OCI-LY7 (cell line): ENCODE measurements around the gene RNF212. TPM values are rescaled to one million over a fixed set of nuclear protein-coding genes. Genes with fewer than 3 reads are reported as not detected.
A peak's percentile ranks its signal among the peaks of the same experiment; 100 is the strongest.

ENCODE experiments used
- BruUV-seq: library from RNA; stranded (reverse); fragments of 400-500 nt; replicated peaks from 2 replicates; lab custom pipeline; 2021; lab: Mats Ljungman, UMichigan
- CTCF ChIA-PET: fragments of 300-600 bp; sonication (Branson Sonifier 250); formaldehyde crosslinking; loops from one replicate; lab custom pipeline; 2022; ENCODE audit warnings: antibody characterized with exemption; ENCODE audit not compliant: unreplicated experiment; lab: Charles Lee
- POLR2A ChIA-PET: fragments of 300-600 bp; sonication (Branson Sonifier 250); formaldehyde crosslinking; loops from one replicate; lab custom pipeline; 2022; ENCODE audit warnings: antibody characterized with exemption; lab: Charles Lee
- DNase-seq: peaks from one replicate; pipeline ENCODE4 v3.0.0-alpha.2; 2015; ENCODE audit warnings: low spot score
- H2AFZ ChIP-seq: fragments of 200-600 bp; sonication (generic), shearing (Covaris generic); 2 replicates; pipeline ENCODE4 v1.6.1; 2014; ENCODE audit warnings: mild to moderate bottlenecking, antibody characterized with exemption, low read length, moderate library complexity
- H3K27ac ChIP-seq: fragments of 200-600 bp; sonication (generic); 2 replicates; pipeline ENCODE4 v1.5.1; 2014; ENCODE audit warnings: mixed run types, low read depth, mild to moderate bottlenecking, moderate library complexity, low read length, inconsistent platforms; ENCODE audit not compliant: poor library complexity, severe bottlenecking
- H3K36me3 ChIP-seq: fragments of 200-600 bp; sonication (generic); 2 replicates; pipeline ENCODE4 v1.6.1; 2014; ENCODE audit warnings: mild to moderate bottlenecking, antibody characterized with exemption, low read length, moderate library complexity, mixed read lengths; ENCODE audit not compliant: insufficient read depth
- H3K4me1 ChIP-seq: fragments of 200-600 bp; sonication (generic); 2 replicates; pipeline ENCODE4 v1.5.1; 2014; ENCODE audit warnings: mild to moderate bottlenecking, low read length; ENCODE audit not compliant: insufficient read depth, poor library complexity, severe bottlenecking
- H3K4me2 ChIP-seq: fragments of 200-600 bp; sonication (generic); 2 replicates; pipeline ENCODE4 v1.6.1; 2014; ENCODE audit warnings: mild to moderate bottlenecking, low read length
- H3K4me3 ChIP-seq: fragments of 200-600 bp; sonication (generic); 2 replicates; pipeline ENCODE4 v1.5.1; 2014; ENCODE audit warnings: mild to moderate bottlenecking, low read depth, low read length; ENCODE audit not compliant: poor library complexity, severe bottlenecking
- H3K79me2 ChIP-seq: fragments of 200-600 bp; sonication (generic); 2 replicates; pipeline ENCODE4 v1.6.1; 2016; ENCODE audit warnings: low read depth, mild to moderate bottlenecking, low read length, moderate library complexity, mixed read lengths; ENCODE audit not compliant: insufficient read depth
- H3K9me2 ChIP-seq: fragments of 200-600 bp; sonication (generic); 2 replicates; pipeline ENCODE4 v1.6.1; 2016; ENCODE audit warnings: mild to moderate bottlenecking, low read length, mixed read lengths; ENCODE audit not compliant: insufficient read depth
- H3K9me3 ChIP-seq: fragments of 200-600 bp; sonication (generic); 2 replicates; pipeline ENCODE4 v1.6.1; 2014; ENCODE audit warnings: mild to moderate bottlenecking, mixed run types, low read length, mixed read lengths
- H4K20me1 ChIP-seq: fragments of 200-600 bp; sonication (generic); 2 replicates; pipeline ENCODE4 v1.6.1; 2014; ENCODE audit warnings: mild to moderate bottlenecking, antibody characterized with exemption, low read length, moderate library complexity, mixed read lengths; ENCODE audit not compliant: insufficient read depth
- EZH2phosphoT487 ChIP-seq: fragments of 200-600 bp; sonication (generic); IDR thresholded peaks from 2 replicates; pipeline ENCODE4 v1.6.1; 2018; ENCODE audit warnings: low read depth, borderline replicate concordance, mild to moderate bottlenecking, mixed run types, antibody characterized with exemption, low read length, moderate library complexity, mixed read lengths
- intact Hi-C: fragments of 100-400 bp; cut with micrococcal nuclease; formaldehyde crosslinking; loops from one replicate; pipeline ENCODE4 v1.10.0; 2022; ENCODE audit not compliant: unreplicated experiment
- total RNA-seq, 2 experiments: library from RNA; depleted of rRNA in 1 of 2; stranded (reverse); fragments of >200 nt in 1 of 2; shearing (Covaris generic) in 1 of 2; gene quantifications; 2 replicates each; pipeline ENCODE4 v1.2.3, GENCODE V29; 2014 to 2022
- TF ChIP-seq, protein P1 (sequence below): fragments of 200-600 bp; sonication (generic); conservative IDR thresholded peaks from 2 replicates; pipeline ENCODE4 v1.5.1; 2014; ENCODE audit warnings: mild to moderate bottlenecking, antibody characterized with exemption, low read length, moderate library complexity, mixed read lengths

Gene RNF212
- total RNA-seq, 2 experiments from 2014 or later, result not detected

DNA sequence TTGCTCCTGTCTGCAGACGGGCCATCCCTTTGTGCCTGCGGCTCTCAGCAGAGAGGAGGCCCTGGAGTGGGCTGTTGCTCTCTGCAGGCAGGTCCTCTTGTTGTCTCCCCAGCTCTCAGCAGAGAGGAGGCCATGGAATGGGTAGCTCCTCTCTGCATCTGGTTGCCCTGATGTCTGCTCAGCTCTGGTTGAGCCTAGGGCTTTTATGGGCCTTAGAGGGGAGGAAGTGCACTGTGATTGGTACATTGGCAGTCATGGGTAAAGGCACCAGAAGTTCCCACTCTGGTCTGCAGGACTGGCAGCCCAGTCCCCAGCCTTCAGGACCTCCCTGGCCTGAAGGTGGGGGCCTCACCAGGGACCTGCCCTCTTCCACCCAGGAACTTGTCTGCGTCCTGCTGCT lies 37.5 kb upstream of the RNF212 start:
- Histone ChIP-seq H3K4me1 (peaks cover 18% of the 10 kb centered on the region), H3K4me2 (no peak overlapping the region), H4K20me1 (no peaks in the 10 kb centered on the region), H2AFZ (no peak overlapping the region), H3K79me2 (no peaks in the 10 kb centered on the region), H3K27ac (no peak overlapping the region), H3K36me3 (no peaks in the 10 kb centered on the region), H3K4me3 (no peak overlapping the region), H3K9me3 (peaks cover 7% of the 10 kb centered on the region; the same call in 1 of the 2 replicates), H3K9me2 (no peaks in the 10 kb centered on the region)
- intact Hi-C loops, result no loop called here
- CTCF ChIA-PET, result no interaction called here
- POLR2A ChIA-PET, result no interaction called here
- no peak for TF ChIP-seq EZH2phosphoT487
- TF ChIP-seq, protein P1, sequence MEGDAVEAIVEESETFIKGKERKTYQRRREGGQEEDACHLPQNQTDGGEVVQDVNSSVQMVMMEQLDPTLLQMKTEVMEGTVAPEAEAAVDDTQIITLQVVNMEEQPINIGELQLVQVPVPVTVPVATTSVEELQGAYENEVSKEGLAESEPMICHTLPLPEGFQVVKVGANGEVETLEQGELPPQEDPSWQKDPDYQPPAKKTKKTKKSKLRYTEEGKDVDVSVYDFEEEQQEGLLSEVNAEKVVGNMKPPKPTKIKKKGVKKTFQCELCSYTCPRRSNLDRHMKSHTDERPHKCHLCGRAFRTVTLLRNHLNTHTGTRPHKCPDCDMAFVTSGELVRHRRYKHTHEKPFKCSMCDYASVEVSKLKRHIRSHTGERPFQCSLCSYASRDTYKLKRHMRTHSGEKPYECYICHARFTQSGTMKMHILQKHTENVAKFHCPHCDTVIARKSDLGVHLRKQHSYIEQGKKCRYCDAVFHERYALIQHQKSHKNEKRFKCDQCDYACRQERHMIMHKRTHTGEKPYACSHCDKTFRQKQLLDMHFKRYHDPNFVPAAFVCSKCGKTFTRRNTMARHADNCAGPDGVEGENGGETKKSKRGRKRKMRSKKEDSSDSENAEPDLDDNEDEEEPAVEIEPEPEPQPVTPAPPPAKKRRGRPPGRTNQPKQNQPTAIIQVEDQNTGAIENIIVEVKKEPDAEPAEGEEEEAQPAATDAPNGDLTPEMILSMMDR, result no peak
- DNase-seq, result no peak
- no TSS peak for BruUV-seq

GRCh38 chr4:1139860-1140259 lies 26.5 kb upstream of the RNF212 start:
- DNase-seq, result no peak
- Histone ChIP-seq H4K20me1 (no peaks in the 10 kb centered on the region), H3K4me3 (no peak overlapping the region), H3K9me3 (no peaks in the 10 kb centered on the region), H3K79me2 (no peaks in the 10 kb centered on the region), H3K27ac (no peak overlapping the region), H3K36me3 (no peaks in the 10 kb centered on the region), H3K9me2 (no peaks in the 10 kb centered on the region), H2AFZ (no peak overlapping the region), H3K4me2 (no peak overlapping the region), H3K4me1 (peaks cover 7% of the 10 kb centered on the region)
- no TSS peak for BruUV-seq
- TF ChIP-seq, protein P1, result no peak
- no peak for TF ChIP-seq EZH2phosphoT487
- ChIA-PET POLR2A (no interaction called here), CTCF (no interaction called here)
- intact Hi-C loops, result loop anchor here (10.0 kb wide), 1 partner anchor 405 kb away; no protein-coding TSS in a partner anchor

- TF ChIP-seq, protein P1, result no peak
- TF ChIP-seq EZH2phosphoT487, result no peak
- Histone ChIP-seq H3K9me3 (no peaks in the 10 kb centered on the region), H3K4me1 (peaks cover 7% of the 10 kb centered on the region), H3K4me3 (no peak overlapping the region), H2AFZ (no peak overlapping the region), H3K9me2 (no peaks in the 10 kb centered on the region), H3K36me3 (no peaks in the 10 kb centered on the region), H3K27ac (no peak overlapping the region), H3K4me2 (0 out of 2 replicates have a peak overlapping the region, but pooled peaks have one; percentile 11), H4K20me1 (no peaks in the 10 kb centered on the region), H3K79me2 (no peaks in the 10 kb centered on the region)
- ChIA-PET CTCF (no interaction called here), POLR2A (interaction anchor here (0.7 to 0.9 kb wide), 2 partner anchors 130 to 151 kb away, joined by 3 to 4 read pairs; partner anchors contain the start of gene MAEA)
- intact Hi-C loops, result loop anchor here (10.0 kb wide), 1 partner anchor 407 kb away; no protein-coding TSS in a partner anchor
- DNase-seq, result no peak
- BruUV-seq, result no TSS peak
Observed at GRCh38 chr4:1137850-1138249, 24.5 kb upstream of the RNF212 start.
